Measurements from ENCODE around the gene NUCKS1. TPM values are rescaled to one million over a fixed set of nuclear protein-coding genes. Genes with fewer than 3 reads are reported as not detected.
"Not testable (repeated sequence)": the region's sequence is repeated elsewhere in the genome, so short reads cannot be mapped to it uniquely, and the experiment has no call there.

NUCKS1 gene
- total RNA-seq, 2 donors from 2014 or later = 117 to 123 TPM

DNA sequence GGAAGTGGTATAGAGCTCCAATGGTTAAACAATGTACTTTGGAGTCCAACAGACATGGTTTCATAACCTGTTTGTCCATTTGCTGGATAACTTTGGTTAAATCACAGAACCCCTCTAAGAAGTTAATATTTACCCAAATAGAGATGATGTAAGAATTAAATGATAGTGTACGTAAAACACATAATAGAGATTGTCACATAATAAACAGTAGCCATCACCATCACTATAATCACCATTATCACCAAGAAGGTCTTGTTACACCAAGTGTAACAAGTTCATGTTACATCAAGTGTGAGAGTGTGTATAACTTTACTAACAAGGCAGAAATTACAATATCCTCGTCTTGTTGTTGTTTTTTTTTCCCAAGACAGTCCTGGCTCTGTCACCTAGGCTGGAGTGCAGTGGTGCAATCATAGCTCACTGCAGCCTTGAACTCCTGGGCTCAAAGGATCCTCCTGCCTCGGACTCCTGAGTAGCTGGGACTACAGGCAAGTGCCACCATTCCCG, 23.3 kb downstream of the NUCKS1 start:
- intact Hi-C loops (cut with DNase I) = no loop called here
- Histone ChIP-seq H3K4me3 (no peak overlapping the region), H3K4me1 (no peaks in the 10 kb centered on the region), H3K9me3 (no peaks in the 10 kb centered on the region), H3K27ac (no peak overlapping the region), H3K36me3 (no peaks in the 10 kb centered on the region), H3K9ac (ENCODE audit: low read depth in 2 of 2, low read length in 2 of 2) (no peak overlapping the region), H3K27me3 (no peaks in the 10 kb centered on the region)
- TF ChIP-seq, protein P1, sequence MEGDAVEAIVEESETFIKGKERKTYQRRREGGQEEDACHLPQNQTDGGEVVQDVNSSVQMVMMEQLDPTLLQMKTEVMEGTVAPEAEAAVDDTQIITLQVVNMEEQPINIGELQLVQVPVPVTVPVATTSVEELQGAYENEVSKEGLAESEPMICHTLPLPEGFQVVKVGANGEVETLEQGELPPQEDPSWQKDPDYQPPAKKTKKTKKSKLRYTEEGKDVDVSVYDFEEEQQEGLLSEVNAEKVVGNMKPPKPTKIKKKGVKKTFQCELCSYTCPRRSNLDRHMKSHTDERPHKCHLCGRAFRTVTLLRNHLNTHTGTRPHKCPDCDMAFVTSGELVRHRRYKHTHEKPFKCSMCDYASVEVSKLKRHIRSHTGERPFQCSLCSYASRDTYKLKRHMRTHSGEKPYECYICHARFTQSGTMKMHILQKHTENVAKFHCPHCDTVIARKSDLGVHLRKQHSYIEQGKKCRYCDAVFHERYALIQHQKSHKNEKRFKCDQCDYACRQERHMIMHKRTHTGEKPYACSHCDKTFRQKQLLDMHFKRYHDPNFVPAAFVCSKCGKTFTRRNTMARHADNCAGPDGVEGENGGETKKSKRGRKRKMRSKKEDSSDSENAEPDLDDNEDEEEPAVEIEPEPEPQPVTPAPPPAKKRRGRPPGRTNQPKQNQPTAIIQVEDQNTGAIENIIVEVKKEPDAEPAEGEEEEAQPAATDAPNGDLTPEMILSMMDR (IDR thresholded peaks at IDR 0.05) = no peak
- no peak for DNase-seq

DNA sequence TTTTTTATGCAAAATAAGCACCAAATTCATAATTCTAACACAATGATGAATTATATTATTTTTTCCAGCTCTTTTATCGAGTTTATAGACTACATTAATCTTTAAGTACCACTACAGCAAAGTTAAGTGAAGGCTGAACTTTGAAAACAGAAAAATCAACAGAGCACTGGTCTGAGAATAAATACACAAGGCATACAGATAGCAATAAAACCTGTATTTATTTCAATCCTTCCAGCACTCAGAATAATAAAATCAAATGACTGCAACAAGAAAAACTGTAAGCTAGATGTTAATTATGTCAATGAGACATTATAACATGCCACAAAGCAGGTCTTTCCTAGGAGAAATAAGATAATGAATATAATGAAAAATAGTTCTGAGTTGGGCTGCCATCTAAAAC, 24.5 kb downstream of the NUCKS1 start:
- TF ChIP-seq, protein P1 (IDR thresholded peaks at IDR 0.05) = no peak
- Histone ChIP-seq H3K36me3 (no peaks in the 10 kb centered on the region), H3K4me3 (no peak overlapping the region), H3K9me3 (no peaks in the 10 kb centered on the region), H3K27me3 (no peaks in the 10 kb centered on the region), H3K4me1 (no peaks in the 10 kb centered on the region), H3K27ac (no peak overlapping the region), H3K9ac (ENCODE audit: low read depth in 2 of 2, low read length in 2 of 2) (no peak overlapping the region)
- intact Hi-C loops (cut with DNase I) = no loop called here
- DNase-seq = no peak

DNA sequence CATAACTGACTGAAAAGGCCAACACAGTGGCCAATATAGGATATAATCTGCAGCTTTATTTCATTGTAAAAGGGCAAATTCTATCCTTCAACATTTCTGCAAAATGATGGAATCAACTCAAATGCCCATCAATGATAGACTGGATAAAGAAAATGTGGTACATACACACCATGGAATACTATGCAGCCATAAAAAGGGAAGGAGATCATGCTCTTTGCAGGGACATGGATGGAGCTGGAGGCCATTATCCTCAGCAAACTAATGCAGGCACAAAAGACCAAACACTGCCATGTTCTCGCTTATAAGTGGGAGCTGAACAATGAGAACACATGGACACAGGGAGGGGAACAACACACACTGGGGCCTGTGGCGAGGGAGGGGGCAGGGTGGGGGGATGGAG, 29.2 kb downstream of the NUCKS1 start:
- H3K36me3 ChIP-seq; H3K27me3 ChIP-seq; H3K27ac ChIP-seq; intact Hi-C loops (cut with DNase I); H3K9me3 ChIP-seq; H3K9ac ChIP-seq (ENCODE audit: low read depth in 2 of 2, low read length in 2 of 2); DNase-seq; H3K4me1 ChIP-seq; H3K4me3 ChIP-seq: not testable (repeated sequence)

DNA sequence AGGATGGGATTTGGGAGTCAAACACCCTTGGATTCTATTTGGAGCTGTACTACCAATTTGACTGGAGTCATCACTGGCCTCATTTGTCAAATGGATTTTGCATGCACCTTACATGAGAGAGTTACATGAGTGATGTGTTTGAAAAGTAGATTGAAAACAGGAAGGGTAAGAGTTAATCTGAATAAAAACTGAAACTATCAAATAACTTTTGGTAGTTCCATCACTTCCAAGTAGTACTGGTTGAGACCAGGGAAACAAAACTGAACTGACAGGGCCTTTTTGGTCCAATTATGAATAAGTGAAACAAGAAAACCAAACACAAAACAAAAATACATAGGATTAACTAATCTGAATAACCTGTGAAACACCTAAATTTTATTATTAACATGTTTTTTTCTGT, 30.2 kb downstream of the NUCKS1 start:
- Histone ChIP-seq H3K4me1 (peaks cover 4% of the 10 kb centered on the region), H3K9ac (ENCODE audit: low read depth in 2 of 2, low read length in 2 of 2) (no peak overlapping the region), H3K36me3 (peaks cover 9% of the 10 kb centered on the region), H3K4me3 (no peak overlapping the region), H3K27me3 (no peaks in the 10 kb centered on the region), H3K27ac (no peak overlapping the region), H3K9me3 (no peaks in the 10 kb centered on the region)
- no peak for DNase-seq
- intact Hi-C loops (cut with DNase I) = no loop called here
- TF ChIP-seq, protein P1 (IDR thresholded peaks at IDR 0.05) = no peak

DNA sequence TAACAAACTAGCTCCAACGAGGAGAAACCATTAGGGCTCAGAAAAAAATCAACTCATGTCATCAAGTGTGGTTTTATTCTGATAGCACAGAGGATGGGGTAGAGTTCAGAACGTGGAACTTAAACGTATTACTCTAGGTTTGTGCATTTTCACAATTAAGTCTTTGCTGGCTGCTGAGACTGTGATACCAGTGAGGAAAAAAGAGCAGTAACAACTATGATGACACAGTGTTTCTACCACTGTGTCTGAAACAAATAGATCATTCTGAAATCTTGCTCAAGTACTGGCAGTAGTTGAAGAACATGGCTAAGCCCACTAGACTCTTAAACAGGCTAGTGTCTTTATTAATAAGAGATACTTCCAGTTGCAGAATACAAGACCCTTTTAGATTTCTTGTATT, 31.0 kb downstream of the NUCKS1 start:
- no peak for DNase-seq
- Histone ChIP-seq H3K9ac (ENCODE audit: low read depth in 2 of 2, low read length in 2 of 2) (no peak overlapping the region), H3K4me1 (peaks cover 4% of the 10 kb centered on the region), H3K36me3 (peaks cover 9% of the 10 kb centered on the region), H3K4me3 (no peak overlapping the region), H3K9me3 (no peaks in the 10 kb centered on the region), H3K27me3 (no peaks in the 10 kb centered on the region), H3K27ac (no peak overlapping the region)
- intact Hi-C loops (cut with DNase I) = no loop called here
- TF ChIP-seq, protein P1 (IDR thresholded peaks at IDR 0.05) = no peak

DNA sequence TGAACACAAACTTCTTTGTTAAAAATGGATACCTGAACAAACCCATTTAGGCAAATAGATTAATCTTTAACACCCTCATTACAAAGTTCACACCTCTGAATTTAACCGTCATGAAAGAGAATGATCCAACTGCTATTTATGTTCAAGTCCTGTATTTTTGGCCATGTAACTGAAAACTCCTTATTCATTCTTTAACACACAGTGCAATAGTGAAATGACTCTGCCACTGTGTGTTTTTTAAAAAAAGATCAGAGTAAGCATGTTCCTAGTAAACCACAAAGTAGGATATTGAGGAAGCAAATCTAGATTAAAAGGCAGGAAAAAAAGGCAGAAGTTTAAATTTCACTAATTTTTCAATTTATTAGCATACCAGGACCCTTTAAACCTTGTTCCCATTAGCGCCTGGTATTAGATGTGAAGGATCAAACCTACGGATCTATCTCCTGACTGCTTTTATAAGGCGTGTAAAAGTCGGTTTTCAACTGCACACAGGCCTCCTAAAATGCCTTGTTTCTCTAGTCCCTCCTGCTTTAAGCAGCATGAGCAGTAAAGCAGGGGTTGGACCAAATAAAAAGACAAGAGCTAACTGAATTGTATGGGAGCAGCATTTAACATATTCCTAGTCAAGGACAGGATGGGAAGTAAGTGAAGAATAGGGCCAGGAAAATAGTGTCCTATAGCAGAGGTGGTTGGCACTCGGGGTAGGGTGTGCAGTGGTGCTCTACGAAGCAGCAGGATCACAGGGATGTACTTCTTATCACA, 33.4 kb downstream of the NUCKS1 start:
- peak overlapping the region; percentile 24 for H3K27ac ChIP-seq
- DNase-seq = no peak
- H3K9me3 ChIP-seq = no peaks in the 10 kb centered on the region
- TF ChIP-seq, protein P1 (IDR thresholded peaks at IDR 0.05) = no peak
- no peaks in the 10 kb centered on the region for H3K27me3 ChIP-seq
- peaks cover 4% of the 10 kb centered on the region for H3K4me1 ChIP-seq
- H3K4me3 ChIP-seq = no peak overlapping the region
- H3K9ac ChIP-seq (ENCODE audit: low read depth in 2 of 2, low read length in 2 of 2) = peak overlapping the region in 1 of 2 donors; percentile 27
- intact Hi-C loops (cut with DNase I) = no loop called here
- H3K36me3 ChIP-seq = peaks cover 9% of the 10 kb centered on the region
